ENCODE data around the gene TRPC4AP.
"Not testable (repeated sequence)": the region's sequence is repeated elsewhere in the genome, so short reads cannot be mapped to it uniquely, and the experiment has no call there.

TRPC4AP gene

DNA sequence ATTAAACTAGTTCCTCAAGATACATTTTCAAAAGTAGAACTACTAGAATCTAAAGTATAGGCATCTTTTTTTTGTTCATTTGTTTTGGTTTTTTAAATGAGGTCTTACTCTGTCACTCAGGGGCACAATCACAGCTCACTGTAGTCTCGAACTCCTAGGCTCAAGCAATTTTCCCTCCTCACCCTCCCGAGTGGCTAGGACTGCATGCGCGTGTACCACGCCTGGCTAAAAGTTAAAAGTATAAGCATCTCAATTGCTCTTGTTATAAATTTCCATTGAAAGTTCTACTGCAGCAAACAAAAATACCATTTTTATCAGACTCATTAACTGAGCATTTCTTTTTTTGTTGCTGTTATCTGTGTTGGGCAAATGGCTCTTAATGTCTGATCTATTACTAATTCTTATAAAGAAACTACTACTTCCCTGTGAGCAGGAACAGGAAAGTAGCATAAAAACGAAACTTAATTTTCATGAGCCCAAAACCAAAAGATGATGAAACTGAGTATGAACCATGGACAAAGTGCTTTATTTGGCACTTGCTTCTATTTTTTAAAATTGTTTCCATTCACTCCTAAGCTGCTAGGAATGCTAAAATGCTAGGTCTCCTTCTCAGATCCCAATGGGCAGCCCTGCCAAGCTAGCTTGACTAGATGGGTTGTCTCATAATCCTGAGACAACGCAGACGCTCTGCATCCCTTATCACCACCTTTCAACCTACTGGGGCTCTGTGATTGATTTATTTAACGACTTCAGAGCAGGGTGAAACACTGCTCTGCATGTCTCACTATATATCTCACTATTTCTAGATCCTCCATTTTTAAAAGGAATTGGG is 36.9 kb downstream of the TRPC4AP start:
- ATAC-seq: no peak
- peak; percentile 52 for TF ChIP-seq ISL1 (CRISPR knock-in tag; IDR thresholded peaks at IDR 0.05)
- TF ChIP-seq PPARA (CRISPR knock-in tag; IDR thresholded peaks at IDR 0.05; ENCODE audit: borderline replicate concordance): no peak
- TF ChIP-seq ZNF70 (CRISPR knock-in tag; IDR thresholded peaks at IDR 0.05): no peak
- 0 out of 2 replicates have a peak, but pooled peaks have one; percentile 38 for TF ChIP-seq TCF4 (CRISPR knock-in tag; IDR thresholded peaks at IDR 0.05; ENCODE audit: borderline replicate concordance)
- TF ChIP-seq, protein P1, sequence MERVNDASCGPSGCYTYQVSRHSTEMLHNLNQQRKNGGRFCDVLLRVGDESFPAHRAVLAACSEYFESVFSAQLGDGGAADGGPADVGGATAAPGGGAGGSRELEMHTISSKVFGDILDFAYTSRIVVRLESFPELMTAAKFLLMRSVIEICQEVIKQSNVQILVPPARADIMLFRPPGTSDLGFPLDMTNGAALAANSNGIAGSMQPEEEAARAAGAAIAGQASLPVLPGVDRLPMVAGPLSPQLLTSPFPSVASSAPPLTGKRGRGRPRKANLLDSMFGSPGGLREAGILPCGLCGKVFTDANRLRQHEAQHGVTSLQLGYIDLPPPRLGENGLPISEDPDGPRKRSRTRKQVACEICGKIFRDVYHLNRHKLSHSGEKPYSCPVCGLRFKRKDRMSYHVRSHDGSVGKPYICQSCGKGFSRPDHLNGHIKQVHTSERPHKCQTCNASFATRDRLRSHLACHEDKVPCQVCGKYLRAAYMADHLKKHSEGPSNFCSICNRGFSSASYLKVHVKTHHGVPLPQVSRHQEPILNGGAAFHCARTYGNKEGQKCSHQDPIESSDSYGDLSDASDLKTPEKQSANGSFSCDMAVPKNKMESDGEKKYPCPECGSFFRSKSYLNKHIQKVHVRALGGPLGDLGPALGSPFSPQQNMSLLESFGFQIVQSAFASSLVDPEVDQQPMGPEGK (CRISPR knock-in tag; IDR thresholded peaks at IDR 0.05; ENCODE audit: borderline replicate concordance): no peak
- no peak for TF ChIP-seq RARB (CRISPR knock-in tag; IDR thresholded peaks at IDR 0.05)
- no peak for TF ChIP-seq ZC3H10 (CRISPR knock-in tag; IDR thresholded peaks at IDR 0.05)

DNA sequence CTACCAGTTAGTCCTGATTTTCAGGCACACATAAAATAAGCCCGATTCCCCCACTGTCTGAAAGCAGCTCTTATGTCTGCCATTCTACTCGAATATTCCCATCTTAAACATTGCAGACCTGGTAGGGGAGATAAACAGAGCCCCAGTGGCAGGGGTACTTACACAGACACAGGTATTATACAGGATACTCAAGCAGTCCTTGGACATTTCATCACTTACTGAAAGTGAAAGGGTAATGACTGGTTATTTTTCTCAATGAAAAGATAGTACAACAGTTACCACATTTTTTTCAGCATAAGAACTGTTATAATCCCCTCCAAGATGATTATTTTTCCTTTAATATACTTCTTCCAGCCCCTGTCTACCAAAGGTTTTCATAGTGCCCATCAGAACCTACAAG is 37.8 kb downstream of the TRPC4AP start:
- ATAC-seq: no peak
- TF ChIP-seq ZNF565 (CRISPR knock-in tag; conservative IDR thresholded peaks at IDR 0.05; ENCODE audit: low read depth) (no peak), ESRRG (CRISPR knock-in tag; IDR thresholded peaks at IDR 0.05) (no peak), ZFP30 (CRISPR knock-in tag; IDR thresholded peaks at IDR 0.05) (no peak), TCF4 (CRISPR knock-in tag; IDR thresholded peaks at IDR 0.05; ENCODE audit: borderline replicate concordance) (no peak), ZC3H10 (CRISPR knock-in tag; IDR thresholded peaks at IDR 0.05) (no peak), GLIS3 (CRISPR knock-in tag; IDR thresholded peaks at IDR 0.05) (no peak)
- TF ChIP-seq, protein P2, sequence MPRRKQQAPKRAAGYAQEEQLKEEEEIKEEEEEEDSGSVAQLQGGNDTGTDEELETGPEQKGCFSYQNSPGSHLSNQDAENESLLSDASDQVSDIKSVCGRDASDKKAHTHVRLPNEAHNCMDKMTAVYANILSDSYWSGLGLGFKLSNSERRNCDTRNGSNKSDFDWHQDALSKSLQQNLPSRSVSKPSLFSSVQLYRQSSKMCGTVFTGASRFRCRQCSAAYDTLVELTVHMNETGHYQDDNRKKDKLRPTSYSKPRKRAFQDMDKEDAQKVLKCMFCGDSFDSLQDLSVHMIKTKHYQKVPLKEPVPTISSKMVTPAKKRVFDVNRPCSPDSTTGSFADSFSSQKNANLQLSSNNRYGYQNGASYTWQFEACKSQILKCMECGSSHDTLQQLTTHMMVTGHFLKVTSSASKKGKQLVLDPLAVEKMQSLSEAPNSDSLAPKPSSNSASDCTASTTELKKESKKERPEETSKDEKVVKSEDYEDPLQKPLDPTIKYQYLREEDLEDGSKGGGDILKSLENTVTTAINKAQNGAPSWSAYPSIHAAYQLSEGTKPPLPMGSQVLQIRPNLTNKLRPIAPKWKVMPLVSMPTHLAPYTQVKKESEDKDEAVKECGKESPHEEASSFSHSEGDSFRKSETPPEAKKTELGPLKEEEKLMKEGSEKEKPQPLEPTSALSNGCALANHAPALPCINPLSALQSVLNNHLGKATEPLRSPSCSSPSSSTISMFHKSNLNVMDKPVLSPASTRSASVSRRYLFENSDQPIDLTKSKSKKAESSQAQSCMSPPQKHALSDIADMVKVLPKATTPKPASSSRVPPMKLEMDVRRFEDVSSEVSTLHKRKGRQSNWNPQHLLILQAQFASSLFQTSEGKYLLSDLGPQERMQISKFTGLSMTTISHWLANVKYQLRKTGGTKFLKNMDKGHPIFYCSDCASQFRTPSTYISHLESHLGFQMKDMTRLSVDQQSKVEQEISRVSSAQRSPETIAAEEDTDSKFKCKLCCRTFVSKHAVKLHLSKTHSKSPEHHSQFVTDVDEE (CRISPR knock-in tag; IDR thresholded peaks at IDR 0.05): no peak
- TF ChIP-seq, protein P3, sequence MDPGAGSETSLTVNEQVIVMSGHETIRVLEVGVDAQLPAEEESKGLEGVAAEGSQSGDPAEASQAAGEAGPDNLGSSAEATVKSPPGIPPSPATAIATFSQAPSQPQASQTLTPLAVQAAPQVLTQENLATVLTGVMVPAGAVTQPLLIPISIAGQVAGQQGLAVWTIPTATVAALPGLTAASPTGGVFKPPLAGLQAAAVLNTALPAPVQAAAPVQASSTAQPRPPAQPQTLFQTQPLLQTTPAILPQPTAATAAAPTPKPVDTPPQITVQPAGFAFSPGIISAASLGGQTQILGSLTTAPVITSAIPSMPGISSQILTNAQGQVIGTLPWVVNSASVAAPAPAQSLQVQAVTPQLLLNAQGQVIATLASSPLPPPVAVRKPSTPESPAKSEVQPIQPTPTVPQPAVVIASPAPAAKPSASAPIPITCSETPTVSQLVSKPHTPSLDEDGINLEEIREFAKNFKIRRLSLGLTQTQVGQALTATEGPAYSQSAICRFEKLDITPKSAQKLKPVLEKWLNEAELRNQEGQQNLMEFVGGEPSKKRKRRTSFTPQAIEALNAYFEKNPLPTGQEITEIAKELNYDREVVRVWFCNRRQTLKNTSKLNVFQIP (CRISPR knock-in tag; IDR thresholded peaks at IDR 0.05; ENCODE audit: borderline replicate concordance, low read depth): no peak

GRCh38 chr20:35052616-35053015 is 40.0 kb downstream of the TRPC4AP start:
- not testable (repeated sequence) for ATAC-seq

DNA sequence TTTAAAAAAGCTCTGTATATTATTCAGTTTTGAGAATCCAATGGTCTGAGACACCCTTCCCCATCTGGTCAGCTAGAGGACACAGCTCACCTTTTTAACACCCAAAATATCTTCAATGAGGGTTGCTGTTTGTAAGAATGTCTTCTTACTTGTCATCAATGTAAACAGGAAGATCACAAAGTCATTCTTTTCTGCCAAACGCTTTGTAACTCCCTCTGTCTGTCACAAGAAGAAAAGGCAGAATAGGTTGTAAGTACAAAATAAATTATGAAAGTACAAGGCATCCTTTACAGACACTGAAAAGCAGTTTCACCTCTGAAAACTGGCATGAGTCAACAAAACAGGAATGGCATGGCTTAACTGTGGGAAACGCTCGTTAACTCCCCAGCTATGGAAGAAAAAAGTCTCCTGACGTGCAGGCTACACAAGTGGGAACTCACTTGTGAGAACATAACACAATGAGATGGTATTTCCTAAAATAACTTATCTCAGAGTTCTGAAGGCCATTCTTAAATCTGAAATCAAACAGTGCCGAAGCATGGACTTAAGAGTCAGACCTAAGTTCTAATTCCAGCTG is 42.7 kb downstream of the TRPC4AP start:
- TF ChIP-seq PPARA (CRISPR knock-in tag; IDR thresholded peaks at IDR 0.05; ENCODE audit: borderline replicate concordance) (no peak), SNAI2 (CRISPR knock-in tag; IDR thresholded peaks at IDR 0.05) (no peak), ZFP30 (CRISPR knock-in tag; IDR thresholded peaks at IDR 0.05) (no peak), ARNTL (CRISPR knock-in tag; IDR thresholded peaks at IDR 0.05; ENCODE audit: borderline replicate concordance, low read depth) (no peak)
- no peak for ATAC-seq

- ATAC-seq: no peak
- TF ChIP-seq ZNF70 (CRISPR knock-in tag; IDR thresholded peaks at IDR 0.05) (no peak), ZFP3 (CRISPR knock-in tag; IDR thresholded peaks at IDR 0.05) (no peak), CSDC2 (CRISPR knock-in tag; IDR thresholded peaks at IDR 0.05) (no peak), PPARA (CRISPR knock-in tag; IDR thresholded peaks at IDR 0.05; ENCODE audit: borderline replicate concordance) (no peak), SNAI2 (CRISPR knock-in tag; IDR thresholded peaks at IDR 0.05) (no peak), ZNF8 (CRISPR knock-in tag; IDR thresholded peaks at IDR 0.05) (no peak), OSR1 (CRISPR knock-in tag; IDR thresholded peaks at IDR 0.05) (no peak), ISL1 (CRISPR knock-in tag; IDR thresholded peaks at IDR 0.05) (no peak), BACH2 (CRISPR knock-in tag; IDR thresholded peaks at IDR 0.05; ENCODE audit: borderline replicate concordance) (no peak), RARB (CRISPR knock-in tag; IDR thresholded peaks at IDR 0.05) (no peak)
- TF ChIP-seq, protein P4, sequence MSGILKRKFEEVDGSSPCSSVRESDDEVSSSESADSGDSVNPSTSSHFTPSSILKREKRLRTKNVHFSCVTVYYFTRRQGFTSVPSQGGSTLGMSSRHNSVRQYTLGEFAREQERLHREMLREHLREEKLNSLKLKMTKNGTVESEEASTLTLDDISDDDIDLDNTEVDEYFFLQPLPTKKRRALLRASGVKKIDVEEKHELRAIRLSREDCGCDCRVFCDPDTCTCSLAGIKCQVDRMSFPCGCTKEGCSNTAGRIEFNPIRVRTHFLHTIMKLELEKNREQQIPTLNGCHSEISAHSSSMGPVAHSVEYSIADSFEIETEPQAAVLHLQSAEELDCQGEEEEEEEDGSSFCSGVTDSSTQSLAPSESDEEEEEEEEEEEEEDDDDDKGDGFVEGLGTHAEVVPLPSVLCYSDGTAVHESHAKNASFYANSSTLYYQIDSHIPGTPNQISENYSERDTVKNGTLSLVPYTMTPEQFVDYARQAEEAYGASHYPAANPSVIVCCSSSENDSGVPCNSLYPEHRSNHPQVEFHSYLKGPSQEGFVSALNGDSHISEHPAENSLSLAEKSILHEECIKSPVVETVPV (CRISPR knock-in tag; IDR thresholded peaks at IDR 0.05): no peak
- TF ChIP-seq, protein P5, sequence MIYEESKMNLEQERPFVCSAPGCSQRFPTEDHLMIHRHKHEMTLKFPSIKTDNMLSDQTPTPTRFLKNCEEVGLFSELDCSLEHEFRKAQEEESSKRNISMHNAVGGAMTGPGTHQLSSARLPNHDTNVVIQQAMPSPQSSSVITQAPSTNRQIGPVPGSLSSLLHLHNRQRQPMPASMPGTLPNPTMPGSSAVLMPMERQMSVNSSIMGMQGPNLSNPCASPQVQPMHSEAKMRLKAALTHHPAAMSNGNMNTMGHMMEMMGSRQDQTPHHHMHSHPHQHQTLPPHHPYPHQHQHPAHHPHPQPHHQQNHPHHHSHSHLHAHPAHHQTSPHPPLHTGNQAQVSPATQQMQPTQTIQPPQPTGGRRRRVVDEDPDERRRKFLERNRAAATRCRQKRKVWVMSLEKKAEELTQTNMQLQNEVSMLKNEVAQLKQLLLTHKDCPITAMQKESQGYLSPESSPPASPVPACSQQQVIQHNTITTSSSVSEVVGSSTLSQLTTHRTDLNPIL (CRISPR knock-in tag; IDR thresholded peaks at IDR 0.05; ENCODE audit: low read depth): no peak
Observed at GRCh38 chr20:35048739-35049138, 43.9 kb downstream of the TRPC4AP start.
